K562 (cell line): ENCODE results near the gene OMG. TPM values are rescaled to one million over a fixed set of nuclear protein-coding genes. Genes with fewer than 3 reads are reported as not detected.

ENCODE experiments used
- ATAC-seq: fragments of 200-7000 bp; cut with Tn5 transposase; 3 replicates; pipeline ENCODE4 v1.9.1; 2020; ENCODE audit warnings: moderate library complexity
- BruUV-seq: library from RNA; stranded (reverse); fragments of 400-500 nt; replicated peaks from 2 replicates; lab custom pipeline; 2021; lab: Mats Ljungman, UMichigan
- CTCF ChIA-PET: fragments of 300-600 bp; formaldehyde crosslinking; extraction: SDS; loops from one replicate; lab custom pipeline; 2021; ENCODE audit warnings: low intra/inter-chr PET ratio; lab: Yijun Ruan, JAX
- POLR2A ChIA-PET: fragments of 300-600, 350-650 bp; sonication (Branson Sonifier 250); formaldehyde crosslinking; extraction: SDS; loops from one replicate; lab custom pipeline; 2021; ENCODE audit warnings: antibody characterized with exemption, inconsistent platforms; lab: Yijun Ruan, JAX
- DNase-seq, 4 experiments: peaks; one replicate each; pipeline versions ENCODE4 v3.0.0 to v3.0.0-alpha.2; 2011 to 2018; ENCODE audit warnings: low spot score in 3 of 4, mixed read lengths in 3 of 4; ENCODE audit errors: extremely low read depth in 1 of 4
- FAIRE-seq: peaks from 2 replicates; lab custom pipeline; 2011; peaks lifted over from hg19 to GRCh38; lab: Jason Lieb, UNC
- H2AFZ ChIP-seq: 2 replicates; pipeline ENCODE4 v1.6.0; 2011; ENCODE audit warnings: low read depth, low read length, control low read depth, inconsistent platforms
- H3K27ac ChIP-seq: fragments of 200-600 bp; 3 replicates; pipeline ENCODE4 v1.8.0; 2011; ENCODE audit warnings: low read depth, mild to moderate bottlenecking, control low read depth, inconsistent platforms, low read length, moderate library complexity, mixed read lengths; ENCODE audit errors: extremely low read depth
- H3K27me3 ChIP-seq, 2 experiments: fragments of 300-600 bp in 1 of 2; 2 replicates in 1 of 2; 3 replicates in 1 of 2; pipeline versions ENCODE4 v1.6.0 to v1.8.0; 2011; ENCODE audit warnings: inconsistent platforms in 2 of 2, low read length in 2 of 2, mild to moderate bottlenecking in 1 of 2, mixed read lengths in 1 of 2, moderate library complexity in 1 of 2; ENCODE audit not compliant: control insufficient read depth in 2 of 2, insufficient read depth in 2 of 2
- H3K36me3 ChIP-seq: fragments of 300-600 bp; 3 replicates; pipeline ENCODE4 v1.8.0; 2011; ENCODE audit warnings: mild to moderate bottlenecking, low read length, inconsistent platforms; ENCODE audit not compliant: control insufficient read depth, insufficient read depth
- H3K4me1 ChIP-seq, 2 experiments: fragments of 200-600 bp in 1 of 2; replicated peaks in 1 of 2; 2 replicates in 1 of 2; 3 replicates in 1 of 2; pipeline versions ENCODE4 v1.5.1 to v1.8.0; 2011; ENCODE audit warnings: inconsistent platforms in 2 of 2, low read length in 2 of 2, mild to moderate bottlenecking in 1 of 2, mixed read lengths in 1 of 2, moderate library complexity in 1 of 2; ENCODE audit not compliant: control insufficient read depth in 2 of 2, insufficient read depth in 2 of 2
- H3K4me2 ChIP-seq: 2 replicates; pipeline ENCODE4 v1.6.1; 2011; ENCODE audit warnings: low read length, control low read depth, inconsistent platforms, mixed read lengths; ENCODE audit not compliant: insufficient read depth
- H3K4me3 ChIP-seq: fragments of 200-600 bp; sonication (generic), shearing (Covaris generic); 2 replicates; pipeline ENCODE4 v1.5.1; 2016; ENCODE audit warnings: control low read depth, inconsistent platforms
- H3K79me2 ChIP-seq: fragments of 200-600 bp; 3 replicates; pipeline ENCODE4 v1.8.0; 2011; ENCODE audit warnings: low read length, inconsistent platforms; ENCODE audit not compliant: control insufficient read depth, insufficient read depth
- H3K9ac ChIP-seq, 2 experiments: 2 replicates each; pipeline versions ENCODE4 v1.6.0 to v1.6.1; 2011; ENCODE audit warnings: low read depth in 2 of 2, low read length in 2 of 2, control low read depth in 1 of 2, inconsistent platforms in 1 of 2, mild to moderate bottlenecking in 1 of 2, mixed read lengths in 1 of 2; ENCODE audit not compliant: insufficient read depth in 1 of 2
- H3K9me1 ChIP-seq: one replicate; pipeline ENCODE4 v1.6.0; 2011; ENCODE audit warnings: inconsistent platforms, mild to moderate bottlenecking, low read length, moderate library complexity; ENCODE audit not compliant: control insufficient read depth, insufficient read depth
- H3K9me3 ChIP-seq: replicated peaks from 2 replicates; pipeline ENCODE4 v1.5.1; 2011; ENCODE audit warnings: low read depth, low read length, inconsistent platforms; ENCODE audit not compliant: control insufficient read depth, insufficient read depth
- H4K20me1 ChIP-seq: replicated peaks from 2 replicates; pipeline ENCODE4 v1.6.1; 2011; ENCODE audit warnings: low read length, inconsistent platforms, mixed read lengths; ENCODE audit not compliant: control insufficient read depth, insufficient read depth
- MAFK ChIP-seq: IDR thresholded peaks from 2 replicates; pipeline ENCODE4 v1.6.1; 2011; ENCODE audit warnings: low read length, improper control_type of control experiment
- NCOA1 ChIP-seq: fragments of 450-650 bp; IDR thresholded peaks from 2 replicates; pipeline ENCODE4 v1.6.1; 2016; ENCODE audit warnings: low read depth
- NFIC ChIP-seq: fragments of 450-650 bp; IDR thresholded peaks from 2 replicates; pipeline ENCODE4 v1.6.1; 2017; ENCODE audit warnings: mild to moderate bottlenecking, inconsistent platforms
- NR3C1 ChIP-seq: sonication (generic); formaldehyde crosslinking; IDR thresholded peaks from 2 replicates; pipeline ENCODE4 v1.8.1; 2022; ENCODE audit warnings: missing genetic modification reagents
- SNIP1 ChIP-seq: fragments of 450-650 bp; IDR thresholded peaks from 2 replicates; pipeline ENCODE4 v1.7.1; 2017; ENCODE audit warnings: low read depth, mild to moderate bottlenecking
- SRSF1 ChIP-seq: fragments of 200-400 bp; formaldehyde crosslinking; IDR thresholded peaks from 2 replicates; pipeline ENCODE4 v1.6.1; 2017; ENCODE audit warnings: mild to moderate bottlenecking, low read depth, low read length, moderate library complexity
- U2AF2 ChIP-seq: fragments of 200-400 bp; formaldehyde crosslinking; optimal IDR thresholded peaks from 2 replicates; pipeline ENCODE3; 2017; ENCODE audit warnings: low read depth, mild to moderate bottlenecking, low read length
- XRCC3 ChIP-seq: fragments of 450-650 bp; IDR thresholded peaks from 2 replicates; pipeline ENCODE4 v1.6.1; 2017; ENCODE audit warnings: mild to moderate bottlenecking, moderate library complexity
- ZBTB11 ChIP-seq, 3 experiments: fragments of 200-800 bp in 1 of 3; fragments of 250-450 bp in 1 of 3; fragments of 450-650 bp in 1 of 3; sonication (Bioruptor Pico) in 1 of 3; sonication (Bioruptor generic) in 1 of 3; formaldehyde crosslinking in 1 of 3; IDR thresholded peaks; 2 replicates each; pipeline versions ENCODE4 v1.6.1 to v1.8.0; 2016 to 2022; ENCODE audit warnings: mild to moderate bottlenecking in 2 of 3, missing genetic modification characterization in 2 of 3, missing compliant biosample characterization in 1 of 3, moderate library complexity in 1 of 3
- ZEB2 ChIP-seq: fragments of 450-650 bp; IDR thresholded peaks from 2 replicates; pipeline ENCODE4 v1.6.1; 2016
- ZNF217 ChIP-seq: sonication (generic); formaldehyde crosslinking; IDR thresholded peaks from 2 replicates; pipeline ENCODE4 v1.8.0; 2022; ENCODE audit warnings: mild to moderate bottlenecking, missing genetic modification reagents
- ZNF23 ChIP-seq: fragments of 250-450 bp; sonication (Bioruptor Pico); IDR thresholded peaks from 2 replicates; pipeline ENCODE4 v1.4.0; 2020; ENCODE audit warnings: mild to moderate bottlenecking
- WGBS: fragments of 100-300 bp; shearing (Covaris generic); methylation state at CpG from one replicate; pipeline ENCODE4 v1.1.6; 2016; ENCODE audit warnings: low coverage, mixed read lengths; ENCODE audit not compliant: insufficient coverage; ENCODE audit errors: missing lambda C conversion rate; 5-methylcytosine and 5-hydroxymethylcytosine counted together
- in situ Hi-C: fragments of 300-500 bp; cut with MboI; formaldehyde crosslinking; loops from 4 replicates; pipeline ENCODE4 v1.15.0; 2018; ENCODE audit warnings: inconsistent platforms, mixed read lengths
- intact Hi-C: fragments of 100-400 bp; cut with micrococcal nuclease; formaldehyde crosslinking; loops from 2 replicates; pipeline ENCODE4 v1.14.2; 2022
- polyA plus RNA-seq, 8 experiments: library from polyadenylated mRNA; depleted of rRNA in 4 of 8; stranded (reverse) in 5 of 8; unstranded in 3 of 8; fragments of >200 nt; fragmentation: Nextera tagmentation in 2 of 8; fragmentation: Illumina TruSeq in 1 of 8; extraction: Ambion mirVana in 2 of 8; extraction: Trizol in 1 of 8; gene quantifications; 2 replicates each; pipeline versions ENCODE4 v1.2.1 to v1.2.3, GENCODE V29; 2011 to 2014; ENCODE audit warnings: inconsistent platforms in 1 of 8, missing spikeins in 1 of 8
- total RNA-seq, 7 experiments: library from RNA; depleted of rRNA in 6 of 7; stranded (reverse); fragments of >200 nt in 6 of 7; fragmentation: Illumina TruSeq in 2 of 7; extraction: Trizol in 2 of 7; gene quantifications; 2 replicates each; pipeline versions ENCODE4 v1.2.1 to v1.2.3, GENCODE V29; 2011 to 2021; ENCODE audit warnings: low replicate concordance in 1 of 7

OMG gene
- total and polyA plus RNA-seq, 9 of the 15 experiments (the other 6 are each of a cell fraction or from before 2014, with no cell fraction given), result 0.41 TPM; not detected in 8

- H3K27ac ChIP-seq, result no peak overlapping the region
- ChIA-PET POLR2A (interaction anchor here (0.8 kb wide), 1 partner anchor 27 kb away, joined by 3 read pairs; no protein-coding TSS in a partner anchor), CTCF (no interaction called here)
- no peak overlapping the region for H3K4me3 ChIP-seq
- FAIRE-seq (no peak), DNase-seq (no peak), ATAC-seq (no peak)
- 92% methylated on average over 3 of the region's 3 CpGs for WGBS
- intact Hi-C loops (no loop called here), in situ Hi-C loops (no loop called here)
- no peaks in the 10 kb centered on the region for H4K20me1 ChIP-seq
- TF ChIP-seq NR3C1 (CRISPR knock-in tag) (no peak), XRCC3 (0 out of 2 replicates have a peak, but pooled peaks have one; percentile 12)
- H3K79me2 ChIP-seq, result no peaks in the 10 kb centered on the region
- no peak overlapping the region for H2AFZ ChIP-seq
- BruUV-seq, result no TSS peak
- no peaks in the 10 kb centered on the region for H3K9me3 ChIP-seq
- H3K9ac ChIP-seq, result no peak overlapping the region
- H3K9me1 ChIP-seq, result no peaks in the 10 kb centered on the region
- no peaks in the 10 kb centered on the region for H3K4me1 ChIP-seq
- H3K36me3 ChIP-seq, result peaks cover 36% of the 10 kb centered on the region; the same call in 2 of the 3 replicates
- no peak overlapping the region for H3K4me2 ChIP-seq
- no peaks in the 10 kb centered on the region for H3K27me3 ChIP-seq
Observed at GRCh38 chr17:31256936-31257335, 40.1 kb downstream of the OMG start.

GRCh38 chr17:31254654-31255053, 42.4 kb downstream of the OMG start:
- no peaks in the 10 kb centered on the region for H3K79me2 ChIP-seq
- no peak for FAIRE-seq
- H3K9me3 ChIP-seq, result no peaks in the 10 kb centered on the region
- intact Hi-C loops, result no loop called here
- 76% methylated on average over 2 of the region's 2 CpGs for WGBS
- CTCF ChIA-PET, result no interaction called here
- no peak overlapping the region for H3K4me2 ChIP-seq
- POLR2A ChIA-PET, result no interaction called here
- no peak overlapping the region for H3K9ac ChIP-seq
- no peak for ATAC-seq
- no peak overlapping the region for H2AFZ ChIP-seq
- TF ChIP-seq ZNF217 (no peak), SNIP1 (no peak), NCOA1 (no peak), MAFK (no peak), NFIC (no peak), ZNF23 (CRISPR knock-in tag) (no peak), ZEB2 (no peak), ZBTB11 (CRISPR knock-in tag; IDR thresholded peaks at IDR 0.05) (no peak), SRSF1 (no peak), U2AF2 (no peak)
- H3K27ac ChIP-seq, result no peak overlapping the region
- H3K4me3 ChIP-seq, result no peak overlapping the region
- H3K4me1 ChIP-seq, result no peaks in the 10 kb centered on the region
- no peak for DNase-seq
- no TSS peak for BruUV-seq
- H3K36me3 ChIP-seq, result peaks cover 27% of the 10 kb centered on the region; the same call in 1 of the 3 replicates
- H3K9me1 ChIP-seq, result no peaks in the 10 kb centered on the region
- H3K27me3 ChIP-seq, result no peaks in the 10 kb centered on the region
- in situ Hi-C loops, result no loop called here
- H4K20me1 ChIP-seq, result no peaks in the 10 kb centered on the region
